SU-DHL-6 (cell line): ENCODE measurements around the gene KCNK3.

ENCODE experiments used
- CTCF ChIP-seq: fragments of 200-600 bp; sonication (generic); IDR thresholded peaks from one replicate; pipeline ENCODE4 v1.5.1; 2017; ENCODE audit warnings: antibody characterized with exemption, mild to moderate bottlenecking, low read length, moderate library complexity; ENCODE audit not compliant: insufficient read depth, poor library complexity, severe bottlenecking
- EZH2phosphoT487 ChIP-seq: fragments of 200-600 bp; sonication (generic), shearing (Covaris generic); conservative IDR thresholded peaks from 2 replicates; pipeline ENCODE4 v1.6.1; 2018; ENCODE audit warnings: mild to moderate bottlenecking, antibody characterized with exemption, low read length, moderate library complexity, mixed read lengths

GRCh38 chr2:26710145-26710544 is 17.6 kb downstream of the KCNK3 start:
- TF ChIP-seq CTCF, result no peak
- no peak for TF ChIP-seq EZH2phosphoT487
